ENCODE results near the gene N4BP2. TPM values are rescaled to one million over a fixed set of nuclear protein-coding genes. Genes with fewer than 3 reads are reported as not detected.

Gene N4BP2
- total RNA-seq, 1 donor from 2014 or later: 6.2 TPM

DNA sequence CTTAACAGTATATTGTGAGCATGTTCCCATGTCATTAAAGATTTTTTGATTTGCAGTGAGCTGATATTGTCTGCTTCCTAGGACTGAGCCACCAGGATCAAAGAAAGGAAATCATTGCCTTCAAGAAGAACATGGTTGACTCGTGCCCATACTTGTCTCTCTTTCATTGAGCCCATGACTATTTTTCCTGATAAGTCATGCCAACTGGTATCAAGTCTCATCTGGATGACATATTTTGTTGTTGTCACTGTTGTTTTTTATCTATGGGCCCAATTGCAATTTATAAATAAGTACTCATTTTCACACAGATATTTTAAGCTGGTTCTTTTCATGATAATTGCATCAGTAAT, 130.0 kb downstream of the N4BP2 start:
- peak overlapping the region; percentile 80 for H3K4me3 Mint-ChIP-seq
- TF ChIP-seq, protein P1, sequence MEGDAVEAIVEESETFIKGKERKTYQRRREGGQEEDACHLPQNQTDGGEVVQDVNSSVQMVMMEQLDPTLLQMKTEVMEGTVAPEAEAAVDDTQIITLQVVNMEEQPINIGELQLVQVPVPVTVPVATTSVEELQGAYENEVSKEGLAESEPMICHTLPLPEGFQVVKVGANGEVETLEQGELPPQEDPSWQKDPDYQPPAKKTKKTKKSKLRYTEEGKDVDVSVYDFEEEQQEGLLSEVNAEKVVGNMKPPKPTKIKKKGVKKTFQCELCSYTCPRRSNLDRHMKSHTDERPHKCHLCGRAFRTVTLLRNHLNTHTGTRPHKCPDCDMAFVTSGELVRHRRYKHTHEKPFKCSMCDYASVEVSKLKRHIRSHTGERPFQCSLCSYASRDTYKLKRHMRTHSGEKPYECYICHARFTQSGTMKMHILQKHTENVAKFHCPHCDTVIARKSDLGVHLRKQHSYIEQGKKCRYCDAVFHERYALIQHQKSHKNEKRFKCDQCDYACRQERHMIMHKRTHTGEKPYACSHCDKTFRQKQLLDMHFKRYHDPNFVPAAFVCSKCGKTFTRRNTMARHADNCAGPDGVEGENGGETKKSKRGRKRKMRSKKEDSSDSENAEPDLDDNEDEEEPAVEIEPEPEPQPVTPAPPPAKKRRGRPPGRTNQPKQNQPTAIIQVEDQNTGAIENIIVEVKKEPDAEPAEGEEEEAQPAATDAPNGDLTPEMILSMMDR (IDR thresholded peaks at IDR 0.05): no peak
- H3K9me3 Mint-ChIP-seq: no peaks in the 10 kb centered on the region
- ChIA-PET POLR2A (interaction anchor here (0.6 to 11.7 kb wide), 16 partner anchors 10 to 1369 kb away, joined by 3 to 457 read pairs (median 7); partner anchors contain the start of genes N4BP2 and RHOH), CTCF (interaction anchor here (0.6 to 3.5 kb wide), 3 partner anchors 10 to 123 kb away, joined by 3 to 25 read pairs (median 3); partner anchors contain the start of gene RHOH)
- H3K4me1 Mint-ChIP-seq: peaks cover 88% of the 10 kb centered on the region
- intact Hi-C loops (cut with micrococcal nuclease): loop anchor here (1.0 kb wide), 2 partner anchors 10 to 119 kb away; no protein-coding TSS in a partner anchor
- no peak for ATAC-seq (ENCODE audit: low read depth)
- DNase-seq: no peak
- H3K27me3 Mint-ChIP-seq: no peaks in the 10 kb centered on the region
- H3K27ac Mint-ChIP-seq: peak overlapping the region; percentile 91
- no peaks in the 10 kb centered on the region for H3K36me3 Mint-ChIP-seq (ENCODE audit: low read depth)

DNA sequence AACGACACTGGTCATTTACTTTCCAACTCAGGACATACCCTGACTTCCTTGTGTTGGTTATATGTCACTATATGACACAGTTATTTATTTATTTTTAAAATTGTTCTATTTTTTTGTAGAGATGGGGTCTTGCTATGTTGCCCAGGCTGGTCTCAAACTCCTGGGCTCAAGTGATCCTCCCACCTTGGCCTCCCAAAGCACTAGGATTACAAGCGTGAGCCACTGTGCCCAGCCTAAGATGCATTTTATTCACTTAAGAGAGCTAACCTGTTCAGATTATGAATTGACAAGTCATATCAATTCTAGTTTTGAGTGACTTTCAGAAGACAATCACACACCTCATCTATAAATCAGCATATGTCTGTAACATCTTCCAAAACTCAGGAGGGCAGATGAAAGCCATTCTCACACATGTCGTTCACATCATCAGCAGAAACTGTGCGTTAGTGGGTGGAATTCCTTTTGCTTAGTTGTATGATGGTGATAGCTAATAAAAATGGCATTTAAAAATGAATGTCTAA, 130.8 kb downstream of the N4BP2 start:
- TF ChIP-seq, protein P1 (IDR thresholded peaks at IDR 0.05): no peak
- Mint-ChIP-seq H3K36me3 (ENCODE audit: low read depth) (no peaks in the 10 kb centered on the region), H3K4me3 (no peak overlapping the region), H3K27ac (peak overlapping the region; percentile 78), H3K4me1 (peaks cover 88% of the 10 kb centered on the region), H3K27me3 (no peaks in the 10 kb centered on the region), H3K9me3 (no peaks in the 10 kb centered on the region)
- ATAC-seq (ENCODE audit: low read depth) (no peak), DNase-seq (no peak)
- CTCF ChIA-PET: interaction anchor here (1.2 kb wide), 1 partner anchor 15 kb away, joined by 3 read pairs; no protein-coding TSS in a partner anchor
- intact Hi-C loops (cut with micrococcal nuclease): no loop called here
- POLR2A ChIA-PET: interaction anchor here (0.6 to 11.7 kb wide), 5 partner anchors 10 to 1370 kb away, joined by 3 to 457 read pairs (median 10); partner anchors contain the start of gene RHOH

DNA sequence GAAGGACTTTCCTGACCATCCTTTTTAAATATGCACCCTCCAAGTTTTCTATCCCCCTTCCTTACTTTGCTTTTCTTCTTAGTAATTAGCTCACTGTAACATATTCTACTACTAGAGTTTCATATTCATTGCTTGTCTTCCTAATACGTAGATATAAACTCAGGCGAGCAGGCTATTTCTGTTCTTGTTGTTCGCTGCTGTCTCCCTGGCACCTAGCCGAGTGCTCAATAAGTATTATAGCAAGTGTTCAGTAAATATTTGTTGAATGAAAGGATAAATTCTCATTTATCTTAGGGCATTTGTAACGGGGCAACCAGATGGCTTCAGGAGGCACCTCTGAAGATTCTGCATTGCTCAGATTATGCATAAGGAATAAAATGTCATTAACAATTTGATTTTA, 133.4 kb downstream of the N4BP2 start:
- H3K4me3 Mint-ChIP-seq: peak overlapping the region; percentile 44
- peak overlapping the region; percentile 95 for H3K27ac Mint-ChIP-seq
- ATAC-seq (ENCODE audit: low read depth) (no peak), DNase-seq (no peak)
- TF ChIP-seq, protein P1 (IDR thresholded peaks at IDR 0.05): no peak
- H3K9me3 Mint-ChIP-seq: no peaks in the 10 kb centered on the region
- POLR2A ChIA-PET: interaction anchor here (0.6 to 11.7 kb wide), 7 partner anchors 7 to 1343 kb away, joined by 3 to 457 read pairs (median 4); partner anchors contain the start of gene RHOH
- CTCF ChIA-PET: interaction anchor here (0.8 to 2.3 kb wide), 2 partner anchors 118 to 135 kb away, joined by 3 to 7 read pairs; no protein-coding TSS in a partner anchor
- intact Hi-C loops (cut with micrococcal nuclease): loop anchor here (5.0 to 10.0 kb wide), 4 partner anchors 37 to 1385 kb away; partner anchors contain the start of genes TLR1 and TMEM156
- H3K4me1 Mint-ChIP-seq: peaks cover 90% of the 10 kb centered on the region
- no peaks in the 10 kb centered on the region for H3K27me3 Mint-ChIP-seq
- H3K36me3 Mint-ChIP-seq (ENCODE audit: low read depth): no peaks in the 10 kb centered on the region

DNA sequence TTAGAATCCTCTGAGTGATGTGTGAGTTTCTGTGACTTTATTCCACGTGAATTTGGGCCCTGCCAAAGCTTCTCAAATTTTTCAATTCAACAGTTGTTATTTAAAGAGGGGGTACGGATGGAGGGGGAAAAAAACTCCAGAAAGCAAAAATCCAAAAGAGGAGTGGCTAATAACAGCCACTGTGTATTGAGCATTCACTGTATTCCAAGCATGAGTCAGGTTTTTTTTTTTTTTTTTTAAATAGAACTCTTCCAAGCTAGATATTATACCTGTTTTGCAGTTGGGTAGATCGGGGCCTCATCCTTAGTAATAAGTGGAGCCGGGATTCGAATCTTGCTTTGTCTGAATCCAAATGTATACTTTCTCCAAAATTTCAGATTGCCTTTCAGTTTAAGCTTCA, 133.8 kb downstream of the N4BP2 start:
- Mint-ChIP-seq H3K27me3 (no peaks in the 10 kb centered on the region), H3K9me3 (no peaks in the 10 kb centered on the region), H3K4me1 (peaks cover 94% of the 10 kb centered on the region), H3K36me3 (ENCODE audit: low read depth) (no peaks in the 10 kb centered on the region), H3K4me3 (peak overlapping the region; percentile 63), H3K27ac (peak overlapping the region; percentile 95)
- DNase-seq: no peak
- POLR2A ChIA-PET: interaction anchor here (0.6 to 11.7 kb wide), 10 partner anchors 7 to 1344 kb away, joined by 3 to 457 read pairs (median 4); partner anchors contain the start of gene RHOH
- no peak for ATAC-seq (ENCODE audit: low read depth)
- intact Hi-C loops (cut with micrococcal nuclease): loop anchor here (5.0 to 10.0 kb wide), 4 partner anchors 37 to 1386 kb away; partner anchors contain the start of genes TLR1 and TMEM156
- TF ChIP-seq, protein P1 (IDR thresholded peaks at IDR 0.05): no peak
- CTCF ChIA-PET: interaction anchor here (0.8 to 2.3 kb wide), 2 partner anchors 117 to 135 kb away, joined by 3 to 7 read pairs; no protein-coding TSS in a partner anchor
